B cell (primary cell): ENCODE results near the gene ARHGEF10L. TPM values are rescaled to one million over a fixed set of nuclear protein-coding genes. Genes with fewer than 3 reads are reported as not detected.

ENCODE experiments used
- ATAC-seq: fragments of 200-7000 bp; cut with Tn5 transposase; one replicate; pipeline ENCODE4 v1.10.0; 2021; ENCODE audit warnings: low read depth, mild to moderate bottlenecking, moderate number of reproducible peaks, moderate library complexity
- CTCF ChIA-PET: fragments of 350-600 bp; sonication (Branson Sonifier 250); formaldehyde crosslinking; loops from one replicate; lab custom pipeline; 2021; ENCODE audit warnings: antibody characterized with exemption, inconsistent platforms; lab: Charles Lee
- POLR2A ChIA-PET: fragments of 350-600 bp; sonication (Branson Sonifier 250); formaldehyde crosslinking; loops from one replicate; lab custom pipeline; 2021; ENCODE audit warnings: antibody characterized with exemption; lab: Charles Lee
- DNase-seq: peaks from one replicate; pipeline ENCODE4 v3.0.0; 2013
- H2AFZ ChIP-seq: 2 replicates; pipeline ENCODE4 v1.6.1; 2012; ENCODE audit warnings: mild to moderate bottlenecking, low read depth, low read length; ENCODE audit not compliant: insufficient read depth, poor library complexity, severe bottlenecking
- H3K27ac ChIP-seq, 2 donors: 1 replicate in 1 of 2; 2 replicates in 1 of 2; pipeline ENCODE4 v1.5.1; 2012 to 2013; ENCODE audit warnings: low read length in 2 of 2, mild to moderate bottlenecking in 2 of 2, moderate library complexity in 1 of 2
- H3K27me3 ChIP-seq, 4 experiments: fragments of 200-600 bp in 1 of 4; sonication (generic) in 1 of 4; replicated peaks in 1 of 4; 1 replicate in 2 of 4; 2 replicates in 2 of 4; pipeline versions ENCODE4 v1.6.1 to v1.7.0; 2013 to 2016; ENCODE audit warnings: low read length in 3 of 4, mild to moderate bottlenecking in 2 of 4, mixed read lengths in 1 of 4, moderate library complexity in 1 of 4; ENCODE audit not compliant: insufficient read depth in 4 of 4, control insufficient read depth in 3 of 4; ENCODE audit errors: control extremely low read depth in 1 of 4
- H3K36me3 ChIP-seq, 2 experiments: replicated peaks in 1 of 2; 1 replicate in 1 of 2; 2 replicates in 1 of 2; pipeline versions ENCODE4 v1.6.1 to v1.7.1; 2013; ENCODE audit warnings: low read length in 1 of 2; ENCODE audit not compliant: insufficient read depth in 2 of 2, control insufficient read depth in 1 of 2; ENCODE audit errors: control extremely low read depth in 1 of 2, extremely low read depth in 1 of 2
- H3K4me1 ChIP-seq, 2 donors: fragments of 200-600 bp in 1 of 2; sonication (generic) in 1 of 2; 1 replicate in 1 of 2; 2 replicates in 1 of 2; pipeline versions ENCODE4 v1.5.1 to v1.6.1; 2013 to 2017; ENCODE audit warnings: low read length in 2 of 2; ENCODE audit not compliant: control insufficient read depth in 2 of 2, insufficient read depth in 2 of 2
- H3K4me2 ChIP-seq: replicated peaks from 2 replicates; pipeline ENCODE3; 2012; ENCODE audit warnings: mild to moderate bottlenecking, low read depth, low read length; ENCODE audit not compliant: poor library complexity, severe bottlenecking
- H3K4me3 ChIP-seq, 5 experiments: fragments of 200-600 bp in 1 of 5; sonication (generic) in 1 of 5; 1 replicate in 3 of 5; 2 replicates in 2 of 5; pipeline versions ENCODE4 v1.5.1 to v1.7.0; 2011 to 2016; ENCODE audit warnings: low read length in 4 of 5, mild to moderate bottlenecking in 4 of 5, low read depth in 2 of 5, control low read depth in 1 of 5, moderate library complexity in 1 of 5; ENCODE audit not compliant: insufficient read depth in 1 of 5; ENCODE audit errors: control extremely low read depth in 1 of 5, extremely low read depth in 1 of 5
- H3K79me2 ChIP-seq: fragments of 200-600 bp; sonication (generic); one replicate; pipeline ENCODE4 v1.6.0; 2016; ENCODE audit warnings: low read length; ENCODE audit not compliant: control insufficient read depth, insufficient read depth
- H3K9ac ChIP-seq: fragments of 200-600 bp; sonication (generic); 2 replicates; pipeline ENCODE4 v1.6.1; 2017; ENCODE audit warnings: mild to moderate bottlenecking, low read length, moderate library complexity
- H3K9me3 ChIP-seq, 3 donors: one replicate each; pipeline versions ENCODE4 v1.6.1 to v1.7.1; 2013; ENCODE audit warnings: low read length in 2 of 3; ENCODE audit not compliant: control insufficient read depth in 2 of 3, insufficient read depth in 1 of 3; ENCODE audit errors: control extremely low read depth in 1 of 3
- H4K20me1 ChIP-seq: 2 replicates; pipeline ENCODE4 v1.6.0; 2012; ENCODE audit warnings: mild to moderate bottlenecking, low read length; ENCODE audit not compliant: insufficient read depth, control insufficient read depth, poor library complexity, severe bottlenecking
- H3K27ac Mint-ChIP-seq: one replicate; pipeline ENCODE4 v1.8.0; 2021; ENCODE audit warnings: mixed read lengths
- H3K27me3 Mint-ChIP-seq: one replicate; pipeline ENCODE4 v1.8.0; 2021; ENCODE audit warnings: mixed read lengths
- H3K4me1 Mint-ChIP-seq: one replicate; pipeline ENCODE4 v1.8.0; 2021; ENCODE audit warnings: mixed read lengths
- H3K4me3 Mint-ChIP-seq: one replicate; pipeline ENCODE4 v1.8.0; 2021; ENCODE audit warnings: mixed read lengths
- H3K9me3 Mint-ChIP-seq: one replicate; pipeline ENCODE4 v1.8.0; 2022; ENCODE audit warnings: mixed read lengths; ENCODE audit not compliant: insufficient read depth
- EZH2 ChIP-seq: IDR thresholded peaks from 2 replicates; pipeline ENCODE4 v1.6.1; 2012; ENCODE audit warnings: borderline replicate concordance, low read depth, mild to moderate bottlenecking, moderate library complexity, low read length; ENCODE audit not compliant: insufficient read depth, poor library complexity, severe bottlenecking
- WGBS: methylation state at CpG from one replicate; pipeline ENCODE4 v1.1.5; 2013; ENCODE audit warnings: missing lambda C conversion rate; ENCODE audit not compliant: insufficient coverage; 5-methylcytosine and 5-hydroxymethylcytosine counted together
- intact Hi-C: fragments of 100-400 bp; cut with micrococcal nuclease; formaldehyde crosslinking; loops from one replicate; pipeline ENCODE4 v1.10.0; 2022
- polyA plus RNA-seq: library from polyadenylated mRNA; depleted of rRNA; stranded (reverse); fragments of >200 nt; gene quantifications from 2 replicates; pipeline ENCODE4 v1.2.3, GENCODE V29; 2012
- total RNA-seq, 2 donors: library from RNA; stranded (reverse); fragments of 120-200 nt in 1 of 2; gene quantifications; 1 replicate in 1 of 2; 2 replicates in 1 of 2; pipeline versions ENCODE4 v1.2.3 to v1.2.4, GENCODE V29; 2013 to 2022
- TF ChIP-seq, protein P1 (sequence below): fragments of 200-600 bp; IDR thresholded peaks from one replicate; pipeline ENCODE4 v1.8.0; 2022; ENCODE audit warnings: antibody characterized with exemption, mild to moderate bottlenecking

ARHGEF10L gene
- total and polyA plus RNA-seq, 2 donors (not counting 1 experiment from before 2014, with no cell fraction given): 2.0 to 4.9 TPM

DNA sequence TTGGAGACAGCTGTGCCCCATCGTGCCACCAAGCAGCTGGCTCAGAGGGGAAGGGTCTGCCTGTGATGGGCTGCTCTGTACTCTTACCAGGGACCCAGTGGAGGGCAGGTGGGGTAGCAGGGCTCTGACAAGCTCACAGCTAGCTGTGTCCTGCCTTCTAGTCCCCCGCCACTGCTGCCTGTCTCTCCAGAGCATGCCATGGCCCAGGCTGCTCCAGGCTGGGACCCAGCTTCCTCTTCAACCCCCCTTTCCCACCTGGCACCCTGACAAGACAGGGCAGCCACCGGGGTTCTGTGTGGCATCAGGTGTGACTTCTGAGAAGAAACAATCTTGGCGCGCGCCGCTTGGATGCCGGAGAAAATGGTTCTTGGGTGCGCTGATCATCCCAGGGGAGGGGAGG is 123.3 kb downstream of the ARHGEF10L start:
- CTCF ChIA-PET: interaction anchor here (2.7 kb wide), 1 partner anchor 9 kb away, joined by 16 read pairs; no protein-coding TSS in a partner anchor
- WGBS: 89% methylated on average over 8 of the region's 9 CpGs
- no peaks in the 10 kb centered on the region for H3K36me3 ChIP-seq

DNA sequence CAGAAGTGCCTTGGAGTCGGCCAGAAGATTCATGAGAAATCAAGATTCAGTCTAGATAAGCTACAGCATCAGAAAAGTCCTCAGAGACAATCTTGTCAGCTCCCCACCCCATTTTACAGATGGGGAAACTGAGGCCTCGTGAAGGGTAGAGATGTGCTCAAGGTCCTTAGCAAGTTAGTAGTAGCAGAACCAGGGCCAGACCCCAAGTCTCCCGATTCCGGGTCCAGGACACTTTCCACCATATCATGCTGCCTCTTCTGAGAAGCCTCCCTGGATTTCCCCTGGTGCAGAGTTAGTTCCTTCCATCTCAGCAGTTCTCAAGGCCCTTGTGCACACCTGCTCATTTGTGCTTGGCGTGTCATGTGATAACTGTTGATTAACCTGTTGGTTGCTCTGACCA is 124.1 kb downstream of the ARHGEF10L start:
- TF ChIP-seq, protein P1, sequence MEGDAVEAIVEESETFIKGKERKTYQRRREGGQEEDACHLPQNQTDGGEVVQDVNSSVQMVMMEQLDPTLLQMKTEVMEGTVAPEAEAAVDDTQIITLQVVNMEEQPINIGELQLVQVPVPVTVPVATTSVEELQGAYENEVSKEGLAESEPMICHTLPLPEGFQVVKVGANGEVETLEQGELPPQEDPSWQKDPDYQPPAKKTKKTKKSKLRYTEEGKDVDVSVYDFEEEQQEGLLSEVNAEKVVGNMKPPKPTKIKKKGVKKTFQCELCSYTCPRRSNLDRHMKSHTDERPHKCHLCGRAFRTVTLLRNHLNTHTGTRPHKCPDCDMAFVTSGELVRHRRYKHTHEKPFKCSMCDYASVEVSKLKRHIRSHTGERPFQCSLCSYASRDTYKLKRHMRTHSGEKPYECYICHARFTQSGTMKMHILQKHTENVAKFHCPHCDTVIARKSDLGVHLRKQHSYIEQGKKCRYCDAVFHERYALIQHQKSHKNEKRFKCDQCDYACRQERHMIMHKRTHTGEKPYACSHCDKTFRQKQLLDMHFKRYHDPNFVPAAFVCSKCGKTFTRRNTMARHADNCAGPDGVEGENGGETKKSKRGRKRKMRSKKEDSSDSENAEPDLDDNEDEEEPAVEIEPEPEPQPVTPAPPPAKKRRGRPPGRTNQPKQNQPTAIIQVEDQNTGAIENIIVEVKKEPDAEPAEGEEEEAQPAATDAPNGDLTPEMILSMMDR: no peak
- TF ChIP-seq EZH2: no peak
- no peaks in the 10 kb centered on the region for H3K4me1 ChIP-seq
- no peaks in the 10 kb centered on the region for H3K27me3 ChIP-seq
- H3K27ac Mint-ChIP-seq: no peak overlapping the region
- no peaks in the 10 kb centered on the region for H3K27me3 Mint-ChIP-seq
- H3K4me3 ChIP-seq: no peak overlapping the region
- H3K9me3 ChIP-seq: no peaks in the 10 kb centered on the region
- no peak overlapping the region for H3K27ac ChIP-seq
- ATAC-seq (no peak), DNase-seq (no peak)
- peaks cover 4% of the 10 kb centered on the region for H3K4me1 Mint-ChIP-seq
- H3K79me2 ChIP-seq: no peaks in the 10 kb centered on the region
- H3K36me3 ChIP-seq: no peaks in the 10 kb centered on the region
- no peak overlapping the region for H3K9ac ChIP-seq
- H4K20me1 ChIP-seq: no peaks in the 10 kb centered on the region
- H3K4me3 Mint-ChIP-seq: no peak overlapping the region
- intact Hi-C loops: no loop called here
- ChIA-PET POLR2A (no interaction called here), CTCF (interaction anchor here (2.7 kb wide), 1 partner anchor 10 kb away, joined by 16 read pairs; no protein-coding TSS in a partner anchor)
- H2AFZ ChIP-seq: no peak overlapping the region
- no peaks in the 10 kb centered on the region for H3K9me3 Mint-ChIP-seq
- 86% methylated on average over 3 of the region's 5 CpGs for WGBS
- no peak overlapping the region for H3K4me2 ChIP-seq

More for the DNA sequence above, 123.3 kb downstream of the ARHGEF10L start:
- no peaks in the 10 kb centered on the region for H3K4me1 ChIP-seq
- Mint-ChIP-seq H3K27me3 (no peaks in the 10 kb centered on the region), H3K27ac (no peak overlapping the region), H3K9me3 (no peaks in the 10 kb centered on the region), H3K4me1 (peaks cover 4% of the 10 kb centered on the region), H3K4me3 (no peak overlapping the region)
- ATAC-seq (no peak), DNase-seq (no peak)
- H4K20me1 ChIP-seq: no peaks in the 10 kb centered on the region
- H3K79me2 ChIP-seq: no peaks in the 10 kb centered on the region
- intact Hi-C loops: no loop called here
- no peak overlapping the region for H2AFZ ChIP-seq
- H3K27ac ChIP-seq: no peak overlapping the region
- H3K9ac ChIP-seq: no peak overlapping the region
- H3K4me2 ChIP-seq: no peak overlapping the region
- H3K9me3 ChIP-seq: no peaks in the 10 kb centered on the region
- no peak overlapping the region for H3K4me3 ChIP-seq
- TF ChIP-seq, protein P1: no peak
- no peak for TF ChIP-seq EZH2
- H3K27me3 ChIP-seq: no peaks in the 10 kb centered on the region
- POLR2A ChIA-PET: no interaction called here
